G401.6 (cell line): ENCODE results near the gene PDZRN4.
"Not testable (repeated sequence)": the region's sequence is repeated elsewhere in the genome, so short reads cannot be mapped to it uniquely, and the experiment has no call there.

Experiments
- FAIRE-seq: peaks from 2 replicates; lab custom pipeline; 2012; peaks lifted over from hg19 to GRCh38; lab: Jason Lieb, UNC

PDZRN4 gene

DNA sequence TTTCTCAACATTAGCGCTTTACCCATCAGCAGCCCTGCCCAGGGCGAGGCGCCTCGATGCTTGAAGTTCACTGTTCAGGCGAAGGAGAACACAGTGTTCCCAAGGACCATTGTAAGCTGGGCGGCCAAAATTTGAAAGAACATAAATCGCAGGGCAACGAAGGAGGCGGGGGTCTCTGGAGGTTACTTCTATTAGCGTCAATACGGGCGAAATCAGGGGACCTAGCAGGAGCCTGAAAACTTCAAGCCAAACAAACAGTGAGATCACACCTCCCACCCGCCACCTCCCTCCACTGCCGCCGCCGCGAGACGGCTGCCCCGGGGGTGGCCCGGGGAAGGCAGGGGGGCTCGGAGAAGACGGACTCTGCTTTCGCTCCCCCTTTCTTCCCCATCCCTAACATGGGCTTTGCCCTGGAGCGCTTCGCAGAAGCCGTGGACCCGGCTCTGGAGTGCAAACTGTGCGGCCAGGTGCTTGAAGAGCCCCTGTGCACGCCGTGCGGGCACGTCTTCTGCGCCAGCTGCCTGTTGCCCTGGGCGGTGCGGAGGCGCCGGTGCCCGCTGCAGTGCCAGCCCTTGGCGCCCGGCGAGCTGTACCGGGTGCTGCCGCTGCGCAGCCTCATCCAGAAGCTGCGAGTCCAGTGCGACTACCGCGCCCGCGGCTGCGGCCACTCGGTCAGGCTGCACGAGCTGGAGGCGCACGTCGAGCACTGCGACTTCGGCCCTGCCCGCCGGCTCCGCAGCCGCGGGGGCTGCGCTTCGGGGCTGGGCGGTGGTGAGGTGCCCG, at the start of gene PDZRN4:
Gene PDZRN4, plus strand, starts transcription at position 263 of the 783 bp plus-strand sequence.
- no peak for FAIRE-seq

DNA sequence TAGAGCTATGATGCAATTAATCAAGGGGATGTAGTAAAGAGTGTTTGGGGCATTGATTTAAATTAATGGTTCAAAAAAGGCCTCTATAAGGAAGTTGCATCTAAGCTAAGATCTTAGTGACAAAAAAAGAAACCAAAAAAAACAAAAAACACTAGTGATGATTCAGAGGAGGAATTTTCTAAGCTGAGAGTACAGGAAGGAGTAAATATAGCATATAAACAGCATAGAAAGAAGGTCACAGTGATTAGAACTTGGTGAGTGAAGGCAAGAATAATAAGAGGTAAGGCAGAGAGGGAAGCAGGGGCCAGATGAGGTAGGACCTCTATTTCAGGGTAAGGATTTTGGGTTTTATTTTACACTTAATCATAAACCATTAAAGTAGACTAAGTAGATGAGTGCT, 48.0 kb upstream of the PDZRN4 start:
- no peak for FAIRE-seq

DNA sequence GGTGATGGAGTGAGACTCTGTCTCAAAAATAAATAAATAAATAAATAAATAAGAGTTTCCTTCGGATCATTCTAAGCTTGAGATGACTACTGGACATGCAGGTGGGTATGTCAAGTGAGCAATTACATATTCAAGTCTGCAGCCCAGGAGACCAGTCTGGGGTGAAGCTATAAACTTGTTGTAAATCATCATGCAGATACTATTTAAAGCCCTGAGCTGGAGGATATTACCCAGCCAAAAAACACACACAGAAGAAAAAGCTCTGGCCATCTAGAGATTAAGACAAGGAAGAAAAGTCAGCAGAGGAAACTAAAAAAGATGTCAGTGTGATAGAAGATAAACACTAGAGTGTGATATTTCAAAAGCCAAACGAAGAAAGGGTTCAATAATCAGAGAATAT, 47.0 kb upstream of the PDZRN4 start:
- FAIRE-seq = no peak

DNA sequence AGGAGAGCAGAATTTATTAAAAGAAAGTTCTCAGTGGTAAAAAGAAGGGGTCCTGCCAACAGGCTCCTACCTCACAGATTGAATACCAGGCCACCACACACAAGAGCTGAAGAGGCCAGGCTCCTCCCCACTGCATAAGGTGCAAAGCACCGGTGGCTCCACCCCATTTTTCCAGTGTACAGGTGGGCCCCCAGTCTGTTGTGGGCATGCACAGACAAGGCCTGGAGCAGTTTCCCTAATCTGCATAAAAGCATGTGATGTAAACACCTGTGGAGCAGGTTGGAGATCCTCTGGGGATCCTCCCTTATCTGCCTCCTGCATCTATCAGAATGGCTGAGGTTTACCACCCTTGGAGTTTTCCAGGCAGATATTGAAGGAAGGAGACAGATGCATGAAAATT, 45.7 kb upstream of the PDZRN4 start:
- FAIRE-seq = no peak

DNA sequence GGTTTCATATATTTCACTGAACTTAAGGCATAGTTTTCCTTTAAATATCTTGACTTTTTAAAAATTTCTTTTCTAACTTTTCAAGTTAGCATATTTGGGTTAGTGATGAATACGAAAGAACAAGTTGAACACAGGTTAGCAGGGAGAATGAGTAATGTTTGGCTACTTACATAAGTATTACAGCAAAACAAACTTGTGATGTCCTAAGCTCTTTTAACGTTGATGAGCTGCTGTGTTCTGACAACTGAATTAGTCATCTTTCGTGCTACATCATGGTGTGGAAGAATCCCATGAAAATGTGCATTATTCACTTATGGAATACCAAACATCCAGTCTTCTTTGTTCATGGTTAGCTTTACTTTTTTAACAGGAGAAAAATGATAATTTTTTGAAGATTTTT, 36.3 kb upstream of the PDZRN4 start:
- no peak for FAIRE-seq

DNA sequence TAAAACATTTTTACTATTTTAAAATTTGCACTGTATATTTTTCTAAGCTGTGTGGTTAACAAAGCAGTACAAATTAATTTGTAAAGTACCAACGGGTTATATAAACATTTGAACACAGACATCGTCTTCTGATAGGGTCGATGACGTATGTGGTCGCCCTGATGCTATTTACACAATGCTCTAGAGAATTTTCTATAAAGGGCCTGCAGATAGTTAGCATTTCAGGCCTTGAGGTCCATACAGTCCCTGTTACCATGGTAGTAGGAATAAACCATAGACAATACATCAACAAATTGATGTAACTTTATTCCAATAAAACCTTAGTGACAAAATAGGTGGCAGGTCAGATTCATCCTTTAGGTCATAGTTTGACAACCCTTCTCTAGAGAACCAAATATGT, 25.7 kb upstream of the PDZRN4 start:
- no peak for FAIRE-seq

DNA sequence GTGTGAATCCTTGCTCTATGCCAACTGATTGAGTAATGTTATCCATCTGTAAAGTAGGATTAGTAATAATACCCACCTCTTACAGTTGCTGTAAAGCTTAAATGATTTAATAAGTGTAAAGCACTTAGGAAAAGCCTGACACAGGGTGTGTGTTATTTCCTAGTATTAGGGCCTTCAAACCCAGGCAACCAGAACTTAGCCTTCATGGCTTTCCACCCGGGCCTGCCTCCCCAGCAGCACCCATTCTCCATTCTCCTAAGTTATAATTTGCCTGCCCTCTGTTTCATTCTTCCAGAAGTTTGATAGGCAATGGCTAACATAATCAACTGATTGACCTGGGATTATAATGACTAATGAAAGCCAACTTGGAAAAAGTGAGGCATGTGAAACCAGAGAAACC, 20.4 kb upstream of the PDZRN4 start:
- no peak for FAIRE-seq

DNA sequence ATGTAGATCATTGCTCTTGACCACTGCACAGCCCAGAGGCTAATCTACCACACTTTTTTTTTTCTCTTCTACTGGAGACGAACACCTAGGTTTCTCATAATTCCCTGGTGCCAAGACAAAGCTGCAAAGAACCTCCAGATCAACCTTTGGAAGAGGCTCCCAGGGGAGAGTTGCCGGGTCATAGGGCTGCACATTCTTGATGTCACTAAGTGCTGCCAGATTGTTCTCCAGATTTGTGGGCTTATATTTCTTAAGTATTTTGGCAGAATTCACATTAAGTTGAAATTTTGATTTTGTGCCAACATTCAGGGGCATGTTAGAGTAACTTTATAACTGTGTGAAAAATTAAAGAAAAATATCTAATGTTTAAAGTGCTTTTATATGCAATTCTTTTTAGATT, 13.5 kb upstream of the PDZRN4 start:
- FAIRE-seq = no peak

DNA sequence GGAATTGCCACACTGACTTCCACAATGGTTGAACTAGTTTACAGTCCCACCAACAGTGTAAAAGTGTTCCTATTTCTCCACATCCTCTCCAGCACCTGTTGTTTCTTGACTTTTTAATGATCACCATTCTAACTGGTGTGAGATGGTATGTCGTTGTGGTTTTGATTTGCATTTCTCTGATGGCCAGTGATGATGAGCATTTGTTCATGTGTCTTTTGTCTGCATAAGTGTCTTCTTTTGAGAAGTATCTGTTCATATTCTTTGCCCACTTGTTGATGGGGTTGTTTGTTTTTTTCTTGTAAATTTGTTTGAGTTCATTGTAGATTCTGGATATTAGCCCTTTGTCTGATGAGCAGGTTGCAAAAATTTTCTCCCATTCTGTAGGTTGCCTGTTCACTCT, 8.6 kb upstream of the PDZRN4 start:
- FAIRE-seq = not testable (repeated sequence)

DNA sequence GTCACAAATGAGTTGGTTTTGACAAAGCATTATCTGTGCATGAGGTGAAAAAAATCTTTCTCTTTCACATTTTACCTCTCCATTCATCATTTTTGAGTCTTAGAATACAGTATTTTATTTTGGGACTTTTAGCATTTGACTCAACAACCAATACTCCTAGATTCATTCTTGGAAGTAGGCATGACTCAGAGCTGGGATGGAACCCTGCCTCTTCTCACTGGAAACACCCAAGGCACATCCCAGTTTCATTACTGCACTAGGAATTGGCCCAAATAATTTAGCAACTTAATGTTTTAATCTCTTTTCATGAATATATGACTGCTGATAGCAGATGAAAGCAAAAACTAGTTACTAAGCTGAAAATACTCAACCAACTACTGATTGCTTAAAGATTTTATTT, 3.3 kb upstream of the PDZRN4 start:
- FAIRE-seq = no peak

DNA sequence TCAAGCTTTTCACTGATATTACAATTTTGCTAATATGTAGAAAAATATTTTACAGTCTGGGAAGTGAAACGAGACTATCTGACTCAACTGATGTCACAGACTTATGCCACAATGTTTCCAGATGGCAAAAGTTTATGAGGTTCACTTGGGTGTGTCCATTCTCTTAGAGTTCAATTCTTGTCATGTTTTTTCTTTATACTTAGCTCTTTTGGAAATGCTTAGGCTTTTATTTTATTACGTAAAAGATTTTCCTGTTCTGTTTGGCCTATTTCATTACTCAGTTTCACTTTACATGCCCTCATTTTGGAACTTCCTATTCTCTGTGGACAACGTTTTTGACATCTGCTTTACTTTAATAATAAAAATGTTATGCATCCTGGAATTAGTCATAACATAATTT, 2.1 kb upstream of the PDZRN4 start:
- no peak for FAIRE-seq

DNA sequence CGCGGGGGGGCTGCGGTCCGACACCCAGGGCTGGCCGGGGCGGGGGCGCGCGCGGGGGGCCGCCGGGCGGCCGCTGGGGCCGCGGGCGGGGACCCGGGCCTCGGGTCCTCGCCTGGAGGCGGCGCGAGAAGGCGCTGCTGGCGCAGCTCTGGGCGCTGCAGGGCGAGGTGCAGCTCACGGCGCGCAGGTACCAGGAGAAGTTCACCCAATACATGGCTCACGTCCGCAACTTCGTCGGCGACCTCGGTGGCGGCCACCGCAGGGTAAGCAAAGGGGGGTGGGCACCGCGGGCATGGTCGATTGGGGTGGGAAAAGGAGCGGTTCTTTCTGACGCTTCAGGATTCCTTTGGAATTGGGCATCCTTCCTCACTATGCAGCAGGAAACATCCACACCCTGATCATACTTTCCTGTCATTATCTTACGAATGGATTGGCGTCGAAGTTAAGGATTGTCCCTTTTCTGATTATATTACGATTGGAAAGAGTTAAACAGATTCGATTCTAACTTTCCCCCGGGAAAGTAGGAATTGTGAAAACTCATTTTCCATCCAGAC, 798 bp downstream of the PDZRN4 start:
- FAIRE-seq = no peak

DNA sequence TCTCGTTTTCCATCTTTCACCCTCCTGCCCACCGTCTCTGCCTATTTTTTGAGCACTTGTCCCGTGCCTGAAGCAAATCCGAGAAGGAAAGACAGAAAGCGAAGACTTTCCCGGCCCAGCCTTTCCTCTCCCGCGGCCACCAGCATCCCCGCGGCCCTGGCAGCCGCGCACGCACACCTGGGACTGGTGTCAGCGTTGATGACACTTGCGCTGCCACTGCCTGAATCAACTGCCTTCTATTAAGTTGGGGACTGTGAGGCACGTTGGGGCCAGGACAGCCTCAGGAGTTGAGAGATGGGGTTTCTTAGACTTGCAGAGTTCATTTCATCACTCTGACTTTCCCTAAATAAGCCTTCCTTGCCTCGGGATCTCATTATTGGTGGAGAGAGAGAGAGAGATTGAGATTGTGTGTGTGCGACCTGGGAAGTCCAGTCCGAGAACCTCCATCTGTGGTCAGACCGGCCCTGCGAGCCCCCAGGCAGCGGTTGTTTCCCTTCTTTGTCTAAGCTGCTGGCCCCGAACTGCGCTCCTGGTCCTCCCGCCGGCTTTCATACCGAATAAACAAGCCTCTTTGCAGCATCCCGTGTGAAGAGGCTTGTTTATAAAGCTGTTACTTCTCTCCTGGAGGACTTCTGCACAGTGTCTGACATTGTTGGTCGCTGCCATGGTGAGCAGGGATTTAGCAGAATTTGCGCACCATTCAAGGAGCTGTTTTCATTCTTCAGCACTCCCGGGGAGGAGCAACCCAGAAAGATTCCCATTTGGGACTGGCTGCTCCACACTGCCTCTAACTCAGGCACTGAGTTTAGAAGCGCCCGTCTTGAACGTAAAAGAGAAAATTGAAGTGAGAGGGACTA, 1.5 kb downstream of the PDZRN4 start:
- no peak for FAIRE-seq

DNA sequence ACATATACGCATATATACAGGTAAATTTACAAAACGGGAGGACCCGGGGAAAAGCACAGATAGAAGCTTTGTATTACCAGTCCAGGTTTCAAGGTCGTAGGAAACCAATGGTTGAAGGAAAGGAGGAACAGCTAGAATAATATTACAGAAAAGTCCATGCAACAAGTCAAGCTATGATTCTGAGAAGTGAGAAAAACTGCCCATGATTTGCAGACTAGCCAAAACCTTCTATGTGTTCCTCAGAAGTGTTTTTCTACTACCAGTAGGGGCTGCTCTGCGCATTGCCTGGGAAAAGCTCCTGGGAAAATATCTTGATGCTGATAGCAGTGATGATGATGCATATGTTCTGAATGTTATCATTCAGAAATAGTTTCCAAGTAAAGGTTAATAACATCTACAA, 2.2 kb downstream of the PDZRN4 start:
- FAIRE-seq = no peak

DNA sequence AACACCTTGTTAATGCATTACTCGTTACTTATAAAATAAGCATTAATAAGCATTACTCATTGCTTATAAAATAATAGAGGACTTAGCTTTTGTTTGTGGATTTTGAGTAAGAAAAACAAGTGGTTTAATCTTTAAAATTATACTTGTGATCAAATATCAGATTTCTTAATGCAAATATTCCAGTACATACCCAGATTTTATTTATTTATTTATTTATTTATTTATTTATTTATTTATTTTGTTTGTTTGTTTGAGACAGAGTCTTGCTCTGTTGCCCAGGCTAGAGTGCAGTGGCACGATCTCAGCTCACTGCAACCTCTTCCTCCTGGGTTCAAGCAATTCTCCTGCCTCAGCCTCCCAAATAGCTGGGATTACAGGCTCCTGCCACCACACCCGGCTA, 3.4 kb downstream of the PDZRN4 start:
- not testable (repeated sequence) for FAIRE-seq

DNA sequence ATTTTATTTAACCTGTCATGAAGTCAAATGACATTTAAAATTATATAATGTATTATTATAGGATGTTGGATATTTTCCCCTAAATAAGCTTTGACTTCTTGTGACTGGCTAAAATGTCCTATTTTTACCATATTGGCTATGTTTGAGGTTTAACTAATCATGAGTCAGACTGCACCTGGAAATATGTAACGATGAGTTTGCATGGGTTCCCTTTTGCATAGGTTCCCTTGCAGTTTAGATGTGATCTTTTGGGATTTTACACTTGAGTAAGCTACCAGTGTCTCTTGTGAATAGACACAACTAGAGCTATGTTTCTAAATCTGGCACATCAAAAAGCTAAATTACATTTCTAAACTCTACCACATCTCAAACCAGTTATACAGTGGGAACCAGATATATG, 5.2 kb downstream of the PDZRN4 start:
- no peak for FAIRE-seq

DNA sequence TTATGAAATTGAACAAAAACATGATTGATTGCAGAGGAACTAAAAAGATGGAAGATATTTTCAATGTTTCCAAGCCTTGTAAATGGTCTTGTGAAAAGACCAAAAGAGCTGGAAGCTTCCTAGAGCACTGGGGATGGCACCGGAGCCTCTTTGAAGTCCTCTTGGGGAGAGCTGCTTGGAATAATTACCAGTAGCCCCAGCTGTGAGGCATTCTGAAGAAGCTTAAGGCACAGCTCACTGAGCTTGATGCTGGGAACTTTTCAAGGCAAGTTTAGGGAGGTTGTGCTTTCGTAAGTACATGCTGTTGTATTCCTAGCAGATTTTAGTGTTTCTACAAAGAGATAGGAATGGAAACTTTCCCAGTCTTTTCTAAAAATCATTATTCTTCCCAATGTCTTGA, 13.9 kb downstream of the PDZRN4 start:
- FAIRE-seq = no peak

DNA sequence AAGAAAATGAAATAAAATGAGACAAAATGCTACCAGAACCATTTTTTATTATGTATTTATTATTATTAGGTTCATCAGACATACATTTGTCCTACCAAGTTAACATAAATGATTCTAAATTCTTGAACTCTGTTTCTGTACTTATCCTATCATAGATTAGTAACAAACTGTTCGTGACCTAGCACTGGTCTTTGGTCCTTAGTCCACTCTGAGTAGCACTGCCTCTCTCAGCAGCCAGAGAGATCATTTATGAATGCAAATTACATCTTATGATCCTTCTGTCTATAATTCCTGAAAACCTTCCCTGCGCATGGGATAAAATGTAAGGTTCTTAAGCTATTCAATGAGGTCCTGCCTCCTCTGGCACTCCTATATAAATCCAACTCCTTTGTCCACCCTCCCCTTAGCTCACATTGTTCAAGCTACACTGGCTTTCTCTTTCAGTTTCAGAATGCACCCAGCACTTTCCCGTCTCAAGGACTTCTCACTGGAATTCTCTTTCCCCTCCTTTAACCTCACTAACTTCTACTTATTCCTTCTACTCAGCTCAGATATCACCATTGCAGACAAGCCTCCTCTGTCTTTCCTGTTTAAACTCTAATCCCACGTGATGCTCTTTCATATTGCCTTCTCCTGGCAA, 17.1 kb downstream of the PDZRN4 start:
- no peak for FAIRE-seq

DNA sequence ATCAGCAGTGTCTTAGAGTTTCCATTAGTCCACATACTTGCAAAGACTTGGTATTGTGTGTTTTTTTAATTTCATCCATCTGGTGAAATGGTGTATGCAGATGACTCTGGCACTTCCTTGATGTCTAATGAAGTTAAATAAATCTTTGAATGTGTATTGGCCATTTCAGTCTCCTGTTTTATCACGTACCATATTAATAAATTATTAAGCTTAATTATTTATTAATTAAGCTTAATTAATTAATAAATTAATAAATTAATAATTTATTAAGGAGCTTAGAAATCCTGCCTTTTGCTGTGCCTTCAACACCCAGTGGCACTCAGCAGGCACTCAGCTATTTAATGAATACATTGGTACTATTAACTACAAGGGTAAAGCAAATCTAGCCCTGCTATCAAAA, 18.2 kb downstream of the PDZRN4 start:
- no peak for FAIRE-seq

DNA sequence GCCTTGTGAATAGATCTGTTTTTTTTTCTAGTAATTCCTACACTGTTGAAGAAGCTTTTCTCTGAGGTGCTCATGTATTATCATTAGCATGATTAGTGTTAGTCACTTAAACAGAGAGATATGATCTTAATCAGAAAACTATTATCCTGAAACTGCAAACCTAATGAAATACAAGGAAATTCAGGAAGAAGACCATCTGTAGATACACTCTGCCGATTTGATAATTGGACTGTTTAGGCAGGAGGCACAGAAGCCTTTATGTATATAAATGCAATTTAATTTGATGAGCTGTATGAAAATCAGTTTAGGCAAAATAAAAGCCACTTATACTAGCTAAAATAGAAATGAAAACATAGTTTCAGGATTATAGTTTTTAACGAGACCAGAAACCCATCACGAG, 23.3 kb downstream of the PDZRN4 start:
- FAIRE-seq = no peak

DNA sequence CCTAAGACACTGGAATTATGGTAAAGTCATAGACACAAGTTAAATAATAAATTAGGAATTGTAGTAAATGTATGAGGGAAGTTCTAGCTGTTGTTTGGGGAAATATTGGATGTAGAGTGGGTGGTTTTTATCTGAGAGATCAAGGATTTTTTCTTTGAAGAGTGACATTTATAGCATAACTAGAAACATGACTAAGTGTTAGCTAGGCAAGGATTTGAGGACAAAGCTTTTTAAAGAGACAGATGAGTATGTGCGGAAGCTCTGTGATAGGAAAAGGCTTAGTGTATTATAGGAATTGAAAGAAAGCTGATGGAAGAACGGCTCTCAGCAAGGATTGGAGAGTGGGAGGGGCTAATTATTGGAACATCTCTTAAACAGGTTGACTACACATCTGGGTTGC, 24.5 kb downstream of the PDZRN4 start:
- no peak for FAIRE-seq

DNA sequence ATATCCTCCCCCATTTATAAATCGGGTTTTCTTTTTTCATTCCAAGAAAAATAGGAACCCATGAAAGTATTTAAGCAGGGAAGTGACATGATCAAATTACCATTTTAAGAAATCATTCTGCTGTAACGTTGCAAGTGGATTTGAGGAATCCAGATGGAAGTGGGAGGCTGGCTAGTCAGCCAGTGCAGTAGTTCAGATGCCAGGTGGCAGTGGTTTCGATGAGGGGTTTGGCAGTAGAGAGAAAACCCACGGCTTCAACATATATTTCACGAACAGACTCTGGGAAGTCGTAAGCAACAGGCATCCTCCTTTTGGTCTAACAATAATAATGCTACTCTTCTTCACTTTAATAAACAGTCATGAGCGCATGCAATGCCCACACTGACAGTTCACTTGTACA, 25.0 kb downstream of the PDZRN4 start:
- FAIRE-seq = no peak

DNA sequence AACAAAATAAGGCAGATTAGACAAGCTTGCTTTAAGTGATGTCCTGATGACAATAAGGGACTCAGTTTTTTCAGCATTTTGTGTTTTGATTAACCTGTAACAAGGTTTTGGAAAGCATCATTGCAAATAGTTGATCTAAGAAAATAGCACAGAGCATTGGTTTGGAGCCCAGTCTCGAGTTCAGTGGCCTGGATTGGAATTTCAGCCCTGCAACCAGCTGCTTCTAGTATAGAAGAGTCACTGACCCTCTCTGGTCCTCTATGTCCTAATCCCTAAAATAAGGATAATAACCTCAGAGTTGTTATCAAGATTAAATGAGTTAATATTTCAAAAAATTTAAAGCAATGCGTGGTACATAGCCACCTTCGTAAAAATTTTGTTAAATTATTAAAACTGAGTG, 25.5 kb downstream of the PDZRN4 start:
- no peak for FAIRE-seq
